HG03066 (cell line): ENCODE measurements around the gene PDE4DIP.
"Not testable (repeated sequence)": the region's sequence is repeated elsewhere in the genome, so short reads cannot be mapped to it uniquely, and the experiment has no call there.

ENCODE experiments used
- ATAC-seq: cut with Tn5 transposase; IDR thresholded peaks from one replicate; pipeline ENCODE4 v1.9.1; 2021; ENCODE audit warnings: low read depth; ENCODE audit not compliant: unreplicated experiment

PDE4DIP gene

GRCh38 chr1:149018577-149018976 is 174.3 kb downstream of the PDE4DIP start:
- ATAC-seq = not testable (repeated sequence)

GRCh38 chr1:149024327-149024726 is 180.1 kb downstream of the PDE4DIP start:
- ATAC-seq = not testable (repeated sequence)

- ATAC-seq = not testable (repeated sequence)
Observed at GRCh38 chr1:149033916-149034315, 189.7 kb downstream of the PDE4DIP start.

GRCh38 chr1:149043056-149043455 is 198.8 kb downstream of the PDE4DIP start:
- ATAC-seq = not testable (repeated sequence)

GRCh38 chr1:149064611-149065010 is 220.4 kb downstream of the PDE4DIP start:
- ATAC-seq = not testable (repeated sequence)

- ATAC-seq = not testable (repeated sequence)
Observed at GRCh38 chr1:149075505-149076127, 231.4 kb downstream of the PDE4DIP start.
